ENCODE data around the gene BCOR.

BCOR gene

GRCh38 chrX:40003428-40004245 is 94.1 kb downstream of the BCOR start:
- DNase-seq (ENCODE audit: low read depth): no peak

DNA sequence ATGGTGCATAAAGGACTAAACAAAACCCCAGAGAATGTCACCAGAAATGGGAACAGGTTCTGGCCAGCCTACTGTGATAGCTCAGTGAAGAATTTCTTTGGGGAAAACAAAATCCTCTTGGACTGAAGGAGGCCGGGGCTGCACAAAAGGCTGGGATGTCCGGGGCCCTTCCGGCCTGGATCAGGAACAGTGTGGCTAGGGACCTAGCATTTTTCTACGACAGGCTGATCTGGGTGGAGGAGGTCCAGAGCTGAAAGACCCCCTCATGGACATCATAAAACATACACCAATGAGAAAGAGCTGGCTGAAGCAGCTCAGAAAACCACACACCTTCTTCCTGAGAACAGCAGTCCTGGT is 94.7 kb downstream of the BCOR start:
- DNase-seq (ENCODE audit: low read depth): no peak
